CD4-positive, alpha-beta T cell treated with Interleukin-21 for 1 hour (primary cell): ENCODE measurements around the gene CNTD1.

Experiments
- DNase-seq: peaks from one replicate; pipeline ENCODE4 v3.0.0-alpha.2; 2020

The CNTD1 gene

GRCh38 chr17:42806249-42806648 lies 7.6 kb downstream of the CNTD1 start:
- DNase-seq: no peak

GRCh38 chr17:42809250-42809649 lies 10.6 kb downstream of the CNTD1 start:
- DNase-seq: no peak

GRCh38 chr17:42814633-42815399 lies 16.2 kb downstream of the CNTD1 start:
- DNase-seq: no peak

GRCh38 chr17:42817866-42818265 lies 19.2 kb downstream of the CNTD1 start:
- no peak for DNase-seq

GRCh38 chr17:42818379-42818778 lies 19.7 kb downstream of the CNTD1 start:
- DNase-seq: no peak

- peak; percentile 70 for DNase-seq
Observed at GRCh38 chr17:42819939-42820535, 21.4 kb downstream of the CNTD1 start.

- no peak for DNase-seq
Observed at GRCh38 chr17:42821176-42821575, 22.5 kb downstream of the CNTD1 start.

GRCh38 chr17:42827472-42827871 lies 28.8 kb downstream of the CNTD1 start:
- no peak for DNase-seq

GRCh38 chr17:42830971-42831370 lies 32.3 kb downstream of the CNTD1 start:
- DNase-seq: no peak

- DNase-seq: no peak
Observed at GRCh38 chr17:42832213-42832933, 33.7 kb downstream of the CNTD1 start.

- peak; percentile 91 for DNase-seq
Observed at GRCh38 chr17:42832934-42833766, 34.5 kb downstream of the CNTD1 start, which contains the start of gene PSME3. Gene PSME3, plus strand, starts transcription at chr17:42833397. Its CDS starts 235 bp downstream, at chr17:42833632.

GRCh38 chr17:42833767-42834422 lies 35.2 kb downstream of the CNTD1 start:
- peak; percentile 4 for DNase-seq

- no peak for DNase-seq
Observed at GRCh38 chr17:42835732-42836131, 37.1 kb downstream of the CNTD1 start.

GRCh38 chr17:42841975-42842685 lies 43.5 kb downstream of the CNTD1 start:
- no peak for DNase-seq

- DNase-seq: peak; percentile 34
Observed at GRCh38 chr17:42843358-42843934, 44.8 kb downstream of the CNTD1 start.

- DNase-seq: no peak
Observed at GRCh38 chr17:42844271-42844670, 45.6 kb downstream of the CNTD1 start, which contains the start of gene AOC2. Gene AOC2, plus strand, starts transcription at chr17:42844580. Its CDS starts 47 bp downstream, at chr17:42844627.

GRCh38 chr17:42844761-42845555 lies 46.3 kb downstream of the CNTD1 start:
- DNase-seq: no peak

GRCh38 chr17:42845556-42845917 lies 46.9 kb downstream of the CNTD1 start:
- DNase-seq: no peak

GRCh38 chr17:42845918-42846593 lies 47.4 kb downstream of the CNTD1 start:
- no peak for DNase-seq
